Nephron progenitor cell (in vitro differentiated cells): ENCODE data around the gene ALG9.

Experiments
- DNase-seq: peaks from one replicate; pipeline ENCODE4 v3.0.0; 2021
- H3K27ac Mint-ChIP-seq: 2 replicates; pipeline ENCODE4 v1.8.0; 2021; ENCODE audit warnings: mild to moderate bottlenecking, moderate library complexity, mixed read lengths
- H3K27me3 Mint-ChIP-seq: 2 replicates; pipeline ENCODE4 v1.8.0; 2021; ENCODE audit warnings: mild to moderate bottlenecking, low read depth, mixed read lengths; ENCODE audit not compliant: poor library complexity
- H3K36me3 Mint-ChIP-seq: 2 replicates; pipeline ENCODE4 v1.8.0; 2021; ENCODE audit warnings: low read depth, mixed read lengths
- H3K4me1 Mint-ChIP-seq: 2 replicates; pipeline ENCODE4 v1.8.0; 2021; ENCODE audit warnings: mixed read lengths
- H3K4me3 Mint-ChIP-seq: 2 replicates; pipeline ENCODE4 v1.8.0; 2021; ENCODE audit warnings: mild to moderate bottlenecking, moderate library complexity, mixed read lengths
- H3K9me3 Mint-ChIP-seq: 2 replicates; pipeline ENCODE4 v1.8.0; 2021; ENCODE audit warnings: mild to moderate bottlenecking, moderate library complexity, mixed read lengths
- TF ChIP-seq, protein P1 (sequence below): fragments of 200-600 bp; sonication (generic); IDR thresholded peaks from 2 replicates; pipeline ENCODE4 v1.5.0; 2021; ENCODE audit warnings: antibody characterized with exemption

ALG9 gene

DNA sequence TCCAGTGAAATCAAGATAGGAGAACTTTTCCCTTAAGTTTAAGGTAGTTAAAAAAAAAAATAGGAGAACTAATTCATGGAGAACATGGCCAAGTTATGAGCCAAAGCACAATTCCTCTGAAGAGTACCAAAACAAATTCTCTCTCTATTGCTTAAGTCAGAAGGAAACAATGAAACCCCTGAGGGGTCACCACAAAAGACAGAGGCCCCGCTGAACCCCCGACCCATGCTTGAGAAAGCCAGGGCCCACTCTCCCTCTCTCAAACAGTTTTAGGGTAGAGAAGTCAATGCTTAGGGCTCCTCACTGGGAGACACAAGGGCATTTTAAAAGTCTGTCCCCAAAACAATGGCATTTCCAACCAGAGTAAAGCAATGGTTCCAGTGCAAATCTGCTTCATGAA lies 132.1 kb downstream of the ALG9 start:
- Mint-ChIP-seq H3K4me1 (peaks cover 40% of the 10 kb centered on the region), H3K27ac (no peak overlapping the region)

GRCh38 chr11:111737444-111738210 lies 133.8 kb downstream of the ALG9 start:
- peaks cover 32% of the 10 kb centered on the region for H3K36me3 Mint-ChIP-seq
- H3K4me1 Mint-ChIP-seq = peaks cover 50% of the 10 kb centered on the region
- H3K27ac Mint-ChIP-seq = peak overlapping the region; percentile 85
- H3K4me3 Mint-ChIP-seq = no peak overlapping the region
- TF ChIP-seq, protein P1, sequence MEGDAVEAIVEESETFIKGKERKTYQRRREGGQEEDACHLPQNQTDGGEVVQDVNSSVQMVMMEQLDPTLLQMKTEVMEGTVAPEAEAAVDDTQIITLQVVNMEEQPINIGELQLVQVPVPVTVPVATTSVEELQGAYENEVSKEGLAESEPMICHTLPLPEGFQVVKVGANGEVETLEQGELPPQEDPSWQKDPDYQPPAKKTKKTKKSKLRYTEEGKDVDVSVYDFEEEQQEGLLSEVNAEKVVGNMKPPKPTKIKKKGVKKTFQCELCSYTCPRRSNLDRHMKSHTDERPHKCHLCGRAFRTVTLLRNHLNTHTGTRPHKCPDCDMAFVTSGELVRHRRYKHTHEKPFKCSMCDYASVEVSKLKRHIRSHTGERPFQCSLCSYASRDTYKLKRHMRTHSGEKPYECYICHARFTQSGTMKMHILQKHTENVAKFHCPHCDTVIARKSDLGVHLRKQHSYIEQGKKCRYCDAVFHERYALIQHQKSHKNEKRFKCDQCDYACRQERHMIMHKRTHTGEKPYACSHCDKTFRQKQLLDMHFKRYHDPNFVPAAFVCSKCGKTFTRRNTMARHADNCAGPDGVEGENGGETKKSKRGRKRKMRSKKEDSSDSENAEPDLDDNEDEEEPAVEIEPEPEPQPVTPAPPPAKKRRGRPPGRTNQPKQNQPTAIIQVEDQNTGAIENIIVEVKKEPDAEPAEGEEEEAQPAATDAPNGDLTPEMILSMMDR = no peak
- no peaks in the 10 kb centered on the region for H3K9me3 Mint-ChIP-seq
- no peak for DNase-seq
- no peaks in the 10 kb centered on the region for H3K27me3 Mint-ChIP-seq

More for the DNA sequence above, 132.1 kb downstream of the ALG9 start:
- TF ChIP-seq, protein P1 = no peak
- Mint-ChIP-seq H3K36me3 (peaks cover 38% of the 10 kb centered on the region), H3K9me3 (no peaks in the 10 kb centered on the region), H3K4me3 (no peak overlapping the region), H3K27me3 (no peaks in the 10 kb centered on the region)
- DNase-seq = no peak

DNA sequence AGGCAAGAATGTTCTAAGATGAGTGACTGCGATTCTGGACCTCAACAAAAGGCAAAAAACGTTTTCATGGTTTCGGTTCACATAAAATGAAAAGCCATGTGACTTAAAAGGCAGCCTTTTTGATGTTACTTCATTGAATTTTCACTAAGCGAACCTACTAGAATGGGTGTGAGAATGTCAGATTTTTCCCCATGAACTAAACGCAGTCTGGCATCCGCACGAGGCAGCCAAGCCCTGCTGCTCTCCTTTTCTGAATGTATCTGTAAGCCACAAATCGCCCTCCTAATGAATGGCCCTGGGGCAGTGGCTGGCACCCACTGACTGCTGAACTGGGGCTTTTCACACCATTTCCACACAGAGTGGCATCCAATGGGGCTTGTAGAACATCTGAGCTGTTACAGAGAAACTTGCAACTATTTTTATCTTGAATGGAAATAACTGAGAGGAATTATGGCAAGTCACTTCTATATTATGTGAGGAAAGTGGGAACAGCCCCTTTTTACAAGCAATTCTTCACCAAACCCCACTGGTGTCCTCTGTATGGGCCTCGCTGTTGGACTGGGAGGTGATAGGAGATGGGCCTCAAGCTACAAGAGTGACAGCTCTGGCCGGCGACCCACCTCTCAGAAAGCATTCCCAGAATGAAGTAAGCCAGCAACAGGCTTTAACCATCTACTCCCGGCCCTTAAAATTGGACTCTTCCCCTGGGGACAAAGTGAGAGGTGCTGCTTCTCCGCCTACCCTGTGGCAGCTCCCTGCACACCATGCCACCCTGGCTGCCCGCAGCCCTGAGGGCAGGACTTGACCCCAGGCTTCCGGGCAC lies 134.5 kb downstream of the ALG9 start:
- peak overlapping the region; percentile 100 for H3K27ac Mint-ChIP-seq
- TF ChIP-seq, protein P1 = no peak
- peaks cover 53% of the 10 kb centered on the region for H3K4me1 Mint-ChIP-seq
- DNase-seq = no peak
- H3K27me3 Mint-ChIP-seq = no peaks in the 10 kb centered on the region
- H3K4me3 Mint-ChIP-seq = peak overlapping the region; percentile 18
- peaks cover 25% of the 10 kb centered on the region for H3K36me3 Mint-ChIP-seq
- no peaks in the 10 kb centered on the region for H3K9me3 Mint-ChIP-seq
